Hematopoietic multipotent progenitor cell treated with erythropoietin and hydrocortisone succinate and interleukin-3 and kit ligand, for 4 days (in vitro differentiated cells): ENCODE results near the gene ZKSCAN2.

Experiments used
- DNase-seq: peaks from one replicate; pipeline ENCODE4 v3.0.0-alpha.2; 2015

Gene ZKSCAN2

GRCh38 chr16:25257470-25257955 is at the start of gene ZKSCAN2:
ZKSCAN2 (minus strand) TSS chr16:25257845; CDS start chr16:25257127, 718 bp downstream.
- peak; percentile 96 for DNase-seq

- DNase-seq = no peak
Measured at GRCh38 chr16:25299792-25300590, 42.3 kb upstream of the ZKSCAN2 start.

GRCh38 chr16:25298165-25298872 is 40.7 kb upstream of the ZKSCAN2 start:
- DNase-seq = no peak

- no peak for DNase-seq
Measured at GRCh38 chr16:25297151-25297787, 39.6 kb upstream of the ZKSCAN2 start.

GRCh38 chr16:25291580-25291979 is 33.9 kb upstream of the ZKSCAN2 start:
- no peak for DNase-seq

GRCh38 chr16:25289466-25289865 is 31.8 kb upstream of the ZKSCAN2 start:
- DNase-seq = no peak

GRCh38 chr16:25279491-25279890 is 21.8 kb upstream of the ZKSCAN2 start:
- DNase-seq = no peak

GRCh38 chr16:25271421-25271820 is 13.8 kb upstream of the ZKSCAN2 start:
- no peak for DNase-seq

- no peak for DNase-seq
Measured at GRCh38 chr16:25270577-25270976, 12.9 kb upstream of the ZKSCAN2 start.

GRCh38 chr16:25269879-25270278 is 12.2 kb upstream of the ZKSCAN2 start:
- no peak for DNase-seq

GRCh38 chr16:25265968-25266367 is 8.3 kb upstream of the ZKSCAN2 start:
- no peak for DNase-seq

GRCh38 chr16:25264597-25264996 is 7.0 kb upstream of the ZKSCAN2 start:
- DNase-seq = peak; percentile 67

GRCh38 chr16:25260416-25260815 is 2.8 kb upstream of the ZKSCAN2 start:
- DNase-seq = no peak

- peak; percentile 38 for DNase-seq
Measured at GRCh38 chr16:25258861-25259179, 1.2 kb upstream of the ZKSCAN2 start.

GRCh38 chr16:25257956-25258860 is 563 bp upstream of the ZKSCAN2 start:
- DNase-seq = peak; percentile 90

- DNase-seq = peak; percentile 56
Measured at GRCh38 chr16:25256695-25257469, 763 bp downstream of the ZKSCAN2 start.

GRCh38 chr16:25253322-25253721 is 4.3 kb downstream of the ZKSCAN2 start:
- no peak for DNase-seq

GRCh38 chr16:25250467-25250866 is 7.2 kb downstream of the ZKSCAN2 start:
- no peak for DNase-seq

- DNase-seq = no peak
Measured at GRCh38 chr16:25235991-25236390, 21.7 kb downstream of the ZKSCAN2 start.

GRCh38 chr16:25228372-25228771 is 29.3 kb downstream of the ZKSCAN2 start:
- no peak for DNase-seq

- DNase-seq = no peak
Measured at GRCh38 chr16:25224731-25225319, 32.8 kb downstream of the ZKSCAN2 start.
